ENCODE results near the gene RGS17. TPM values are rescaled to one million over a fixed set of nuclear protein-coding genes. Genes with fewer than 3 reads are reported as not detected.
A peak's percentile ranks its signal among the peaks of the same experiment; 100 is the strongest.

Gene RGS17
- total and polyA plus RNA-seq, 2 experiments from 2014 or later, result 0.15 to 1.1 TPM

DNA sequence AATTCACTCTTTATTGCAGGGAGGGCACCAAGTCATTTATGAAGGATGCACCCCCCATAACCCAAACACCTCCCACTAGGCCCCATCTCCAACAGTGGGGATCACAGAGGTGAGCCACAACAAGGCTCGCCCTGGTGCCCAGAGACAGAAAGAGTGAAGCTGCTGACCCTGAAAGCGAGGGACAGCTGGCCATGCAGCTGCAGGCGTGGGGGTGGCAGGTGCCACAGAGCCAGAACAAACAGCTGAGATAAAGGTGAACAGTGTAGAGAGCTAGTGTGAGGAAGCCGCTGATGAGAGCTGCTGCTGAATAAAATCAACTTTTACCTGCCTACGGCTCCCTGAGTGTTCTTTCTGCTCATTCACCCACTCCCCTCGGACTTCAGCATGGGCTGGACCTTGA lies 18.8 kb upstream of the RGS17 start:
- TF ChIP-seq, protein P1, sequence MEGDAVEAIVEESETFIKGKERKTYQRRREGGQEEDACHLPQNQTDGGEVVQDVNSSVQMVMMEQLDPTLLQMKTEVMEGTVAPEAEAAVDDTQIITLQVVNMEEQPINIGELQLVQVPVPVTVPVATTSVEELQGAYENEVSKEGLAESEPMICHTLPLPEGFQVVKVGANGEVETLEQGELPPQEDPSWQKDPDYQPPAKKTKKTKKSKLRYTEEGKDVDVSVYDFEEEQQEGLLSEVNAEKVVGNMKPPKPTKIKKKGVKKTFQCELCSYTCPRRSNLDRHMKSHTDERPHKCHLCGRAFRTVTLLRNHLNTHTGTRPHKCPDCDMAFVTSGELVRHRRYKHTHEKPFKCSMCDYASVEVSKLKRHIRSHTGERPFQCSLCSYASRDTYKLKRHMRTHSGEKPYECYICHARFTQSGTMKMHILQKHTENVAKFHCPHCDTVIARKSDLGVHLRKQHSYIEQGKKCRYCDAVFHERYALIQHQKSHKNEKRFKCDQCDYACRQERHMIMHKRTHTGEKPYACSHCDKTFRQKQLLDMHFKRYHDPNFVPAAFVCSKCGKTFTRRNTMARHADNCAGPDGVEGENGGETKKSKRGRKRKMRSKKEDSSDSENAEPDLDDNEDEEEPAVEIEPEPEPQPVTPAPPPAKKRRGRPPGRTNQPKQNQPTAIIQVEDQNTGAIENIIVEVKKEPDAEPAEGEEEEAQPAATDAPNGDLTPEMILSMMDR (IDR thresholded peaks at IDR 0.05; ENCODE audit: low read depth, low read length), result no peak
- Histone ChIP-seq H3K4me1 (ENCODE audit: low read depth) (no peaks in the 10 kb centered on the region), H3K27ac (no peak overlapping the region), H3K36me3 (no peaks in the 10 kb centered on the region), H3K4me3 (no peak overlapping the region), H3K27me3 (no peaks in the 10 kb centered on the region), H3K9me3 (ENCODE audit: low read depth) (no peaks in the 10 kb centered on the region)
- DNase-seq (ENCODE audit: low read depth in 1 of 2, low spot score in 1 of 2), result no peak

DNA sequence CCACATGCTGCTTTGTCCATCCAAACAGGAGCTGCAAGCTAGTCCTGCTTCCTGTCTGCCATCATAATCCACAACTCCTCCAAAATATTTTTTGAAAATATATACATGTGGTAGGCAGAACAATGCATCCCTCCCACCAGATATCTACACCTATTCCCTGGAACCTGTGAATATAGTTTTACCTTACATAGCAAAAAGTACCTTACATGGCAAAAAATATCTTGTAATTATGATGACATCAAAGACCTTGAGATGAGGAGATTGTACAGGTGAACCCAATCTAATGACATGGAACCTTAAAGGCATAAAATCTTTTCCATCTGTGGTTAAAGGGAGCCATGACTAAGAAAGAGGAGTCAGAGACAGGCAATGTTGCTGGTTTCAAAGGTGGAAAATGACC lies 15.3 kb upstream of the RGS17 start:
- Histone ChIP-seq H3K36me3 (no peaks in the 10 kb centered on the region), H3K4me3 (no peak overlapping the region), H3K27me3 (no peaks in the 10 kb centered on the region), H3K4me1 (ENCODE audit: low read depth) (no peaks in the 10 kb centered on the region), H3K9me3 (ENCODE audit: low read depth) (no peaks in the 10 kb centered on the region), H3K27ac (no peak overlapping the region)
- TF ChIP-seq, protein P1 (IDR thresholded peaks at IDR 0.05; ENCODE audit: low read depth, low read length), result no peak
- DNase-seq (ENCODE audit: low read depth in 1 of 2, low spot score in 1 of 2), result no peak

- Histone ChIP-seq H3K4me3 (no peak overlapping the region), H3K4me1 (ENCODE audit: low read depth) (no peaks in the 10 kb centered on the region), H3K27ac (no peak overlapping the region), H3K36me3 (no peaks in the 10 kb centered on the region), H3K9me3 (ENCODE audit: low read depth) (no peaks in the 10 kb centered on the region), H3K27me3 (no peaks in the 10 kb centered on the region)
- DNase-seq (ENCODE audit: low read depth in 1 of 2, low spot score in 1 of 2), result no peak
- TF ChIP-seq, protein P1 (IDR thresholded peaks at IDR 0.05; ENCODE audit: low read depth, low read length), result no peak
Measured at GRCh38 chr6:153145591-153145990, 14.5 kb upstream of the RGS17 start.

DNA sequence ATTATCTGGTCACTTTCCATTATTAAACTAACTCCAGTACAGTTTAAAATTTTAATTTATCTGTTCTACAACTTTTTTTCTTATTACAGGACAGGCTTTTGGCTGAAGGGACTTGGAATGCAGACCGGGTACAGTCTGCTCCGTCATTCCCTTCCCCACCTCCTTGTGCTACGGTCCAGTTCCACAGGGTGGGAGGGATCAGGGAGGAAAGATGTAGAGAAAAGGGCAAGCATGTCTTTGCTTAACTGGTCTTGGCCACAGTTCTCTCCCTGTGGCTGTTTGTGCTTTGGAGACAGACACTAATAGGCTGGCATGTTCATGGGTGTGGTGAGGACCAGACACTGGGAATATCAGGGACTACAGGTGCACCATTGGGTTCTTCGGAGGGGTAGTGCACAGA lies 12.1 kb upstream of the RGS17 start:
- no peak overlapping the region for H3K27ac ChIP-seq

DNA sequence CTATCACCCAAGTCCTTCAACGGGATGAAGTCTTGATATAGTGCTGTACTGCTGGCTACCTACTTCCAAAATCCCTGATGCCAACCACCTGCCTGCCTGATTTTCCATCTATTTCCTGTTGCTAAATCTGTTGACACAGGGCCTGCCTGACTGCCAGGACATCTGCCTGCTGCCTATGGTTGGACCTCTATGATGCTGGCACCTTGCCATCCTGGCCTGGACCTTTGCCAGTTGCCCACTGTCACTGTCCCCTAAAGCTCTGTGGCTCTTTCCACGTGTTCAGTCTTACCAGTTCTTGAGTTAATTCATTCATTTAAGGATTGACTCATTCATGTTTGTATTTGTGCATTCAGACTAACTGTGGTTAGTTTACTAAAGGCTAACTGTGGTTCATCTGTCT lies 9.2 kb upstream of the RGS17 start:
- TF ChIP-seq, protein P1 (IDR thresholded peaks at IDR 0.05; ENCODE audit: low read depth, low read length), result no peak
- Histone ChIP-seq H3K27me3 (no peaks in the 10 kb centered on the region), H3K36me3 (no peaks in the 10 kb centered on the region), H3K4me1 (ENCODE audit: low read depth) (no peaks in the 10 kb centered on the region), H3K4me3 (no peak overlapping the region), H3K9me3 (ENCODE audit: low read depth) (no peaks in the 10 kb centered on the region), H3K27ac (no peak overlapping the region)
- DNase-seq (ENCODE audit: low read depth in 1 of 2, low spot score in 1 of 2), result no peak

More for the DNA sequence above, 12.1 kb upstream of the RGS17 start:
- Histone ChIP-seq H3K27me3 (no peaks in the 10 kb centered on the region), H3K9me3 (ENCODE audit: low read depth) (no peaks in the 10 kb centered on the region), H3K4me1 (ENCODE audit: low read depth) (no peaks in the 10 kb centered on the region), H3K36me3 (no peaks in the 10 kb centered on the region), H3K4me3 (no peak overlapping the region)
- TF ChIP-seq, protein P1 (IDR thresholded peaks at IDR 0.05; ENCODE audit: low read depth, low read length), result no peak
- DNase-seq (ENCODE audit: low read depth in 1 of 2, low spot score in 1 of 2), result peak in 1 of 2 donors; percentile 27

DNA sequence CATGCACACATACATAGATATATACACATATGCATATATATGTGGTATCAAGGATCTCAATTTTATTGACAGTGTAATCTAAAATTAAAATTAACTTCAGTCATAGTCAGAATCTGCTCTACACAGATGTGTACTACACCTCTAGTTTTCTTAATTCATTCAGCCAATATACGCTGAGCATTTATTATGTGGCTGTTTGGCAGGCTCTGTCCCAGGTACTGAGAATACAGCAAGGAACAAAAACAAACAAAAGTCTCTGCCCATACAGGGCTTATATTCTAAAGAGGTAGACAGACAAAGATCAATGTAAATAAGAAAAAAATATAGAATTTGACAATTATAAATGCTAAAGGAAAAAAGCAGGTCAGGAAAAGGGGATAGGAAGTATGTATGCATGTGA lies 7.8 kb upstream of the RGS17 start:
- no peaks in the 10 kb centered on the region for H3K36me3 ChIP-seq
- DNase-seq (ENCODE audit: low read depth in 1 of 2, low spot score in 1 of 2), result no peak
- no peak overlapping the region for H3K27ac ChIP-seq
- TF ChIP-seq, protein P1 (IDR thresholded peaks at IDR 0.05; ENCODE audit: low read depth, low read length), result no peak
- no peaks in the 10 kb centered on the region for H3K9me3 ChIP-seq (ENCODE audit: low read depth)
- no peaks in the 10 kb centered on the region for H3K4me1 ChIP-seq (ENCODE audit: low read depth)
- H3K4me3 ChIP-seq, result no peak overlapping the region
- no peaks in the 10 kb centered on the region for H3K27me3 ChIP-seq

Data from cardiac muscle cell (in vitro differentiated cells and primary cell).